ENCODE measurements around the gene IQCK. TPM values are rescaled to one million over a fixed set of nuclear protein-coding genes. Genes with fewer than 3 reads are reported as not detected.

The IQCK gene
- total RNA-seq, 1 experiment from 2014 or later, result 11.6 TPM

Other genes with a start within 250 kb of the IQCK start
- gene GDE1, start 196.2 kb upstream of the IQCK start, total RNA-seq (2014; rRNA removed; shearing (Covaris generic); ENCODE audit: low replicate concordance), result 35.3 and 37.9 TPM in 2 replicates
- 10.7 TPM in 2 replicates for gene CCP110, start 194.3 kb upstream of the IQCK start, total RNA-seq (2014; rRNA removed; shearing (Covaris generic); ENCODE audit: low replicate concordance)
- gene VPS35L, start 162.6 kb upstream of the IQCK start, total RNA-seq (2014; rRNA removed; shearing (Covaris generic); ENCODE audit: low replicate concordance), result 6.7 and 7.6 TPM in 2 replicates
- gene KNOP1, start within 50 bp of the IQCK start, total RNA-seq (2014; rRNA removed; shearing (Covaris generic); ENCODE audit: low replicate concordance), result 15.1 and 15.2 TPM in 2 replicates
- gene GPRC5B, start 166.6 kb downstream of the IQCK start, total RNA-seq (2014; rRNA removed; shearing (Covaris generic); ENCODE audit: low replicate concordance), result 5.3 and 6.4 TPM in 2 replicates